LNCAP (cell line): ENCODE results near the gene BICC1.

Source experiments
- TF ChIP-seq, protein P1 (sequence below): fragments of 450-650 bp; IDR thresholded peaks from 2 replicates; pipeline ENCODE4 v1.5.1; 2017; ENCODE audit warnings: mild to moderate bottlenecking

BICC1 gene

DNA sequence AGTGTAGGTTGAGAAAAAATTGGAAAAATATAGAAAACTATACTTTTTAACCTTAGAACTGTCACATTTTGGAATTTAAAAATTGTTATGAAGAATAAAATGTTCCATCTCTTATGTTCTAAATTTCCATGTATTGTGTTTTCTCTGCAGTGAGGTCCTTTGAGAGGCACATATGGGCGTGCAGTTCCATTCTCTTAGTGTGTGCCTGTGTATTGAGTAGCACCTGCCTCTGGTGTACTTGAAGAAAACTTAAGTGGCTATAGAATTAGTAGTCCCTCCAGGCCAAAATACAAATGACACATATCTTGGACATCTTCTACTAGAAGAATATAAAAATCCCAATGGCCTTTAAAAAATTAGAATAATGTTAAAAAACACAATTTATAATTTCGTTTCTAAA, 149.2 kb downstream of the BICC1 start:
- TF ChIP-seq, protein P1, sequence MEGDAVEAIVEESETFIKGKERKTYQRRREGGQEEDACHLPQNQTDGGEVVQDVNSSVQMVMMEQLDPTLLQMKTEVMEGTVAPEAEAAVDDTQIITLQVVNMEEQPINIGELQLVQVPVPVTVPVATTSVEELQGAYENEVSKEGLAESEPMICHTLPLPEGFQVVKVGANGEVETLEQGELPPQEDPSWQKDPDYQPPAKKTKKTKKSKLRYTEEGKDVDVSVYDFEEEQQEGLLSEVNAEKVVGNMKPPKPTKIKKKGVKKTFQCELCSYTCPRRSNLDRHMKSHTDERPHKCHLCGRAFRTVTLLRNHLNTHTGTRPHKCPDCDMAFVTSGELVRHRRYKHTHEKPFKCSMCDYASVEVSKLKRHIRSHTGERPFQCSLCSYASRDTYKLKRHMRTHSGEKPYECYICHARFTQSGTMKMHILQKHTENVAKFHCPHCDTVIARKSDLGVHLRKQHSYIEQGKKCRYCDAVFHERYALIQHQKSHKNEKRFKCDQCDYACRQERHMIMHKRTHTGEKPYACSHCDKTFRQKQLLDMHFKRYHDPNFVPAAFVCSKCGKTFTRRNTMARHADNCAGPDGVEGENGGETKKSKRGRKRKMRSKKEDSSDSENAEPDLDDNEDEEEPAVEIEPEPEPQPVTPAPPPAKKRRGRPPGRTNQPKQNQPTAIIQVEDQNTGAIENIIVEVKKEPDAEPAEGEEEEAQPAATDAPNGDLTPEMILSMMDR: no peak

DNA sequence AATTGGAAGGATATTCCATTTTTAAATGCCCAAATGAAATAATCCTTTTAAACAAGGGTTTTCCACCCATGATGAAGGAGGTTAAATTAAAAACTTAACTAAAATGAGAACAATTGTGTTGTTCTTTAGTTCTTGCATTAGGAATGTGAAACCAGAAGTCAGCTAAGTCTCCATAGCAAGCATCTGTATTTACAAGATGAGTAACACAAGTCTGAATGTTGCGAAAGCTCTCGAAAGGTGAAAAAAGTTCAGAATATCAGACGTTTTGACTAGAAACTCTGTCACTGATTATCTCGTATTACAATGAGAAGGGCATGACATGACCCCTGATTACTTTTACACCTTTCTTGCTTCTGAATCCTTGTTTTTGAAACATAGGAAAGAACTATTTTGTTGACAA, 149.6 kb downstream of the BICC1 start:
- TF ChIP-seq, protein P1: no peak

DNA sequence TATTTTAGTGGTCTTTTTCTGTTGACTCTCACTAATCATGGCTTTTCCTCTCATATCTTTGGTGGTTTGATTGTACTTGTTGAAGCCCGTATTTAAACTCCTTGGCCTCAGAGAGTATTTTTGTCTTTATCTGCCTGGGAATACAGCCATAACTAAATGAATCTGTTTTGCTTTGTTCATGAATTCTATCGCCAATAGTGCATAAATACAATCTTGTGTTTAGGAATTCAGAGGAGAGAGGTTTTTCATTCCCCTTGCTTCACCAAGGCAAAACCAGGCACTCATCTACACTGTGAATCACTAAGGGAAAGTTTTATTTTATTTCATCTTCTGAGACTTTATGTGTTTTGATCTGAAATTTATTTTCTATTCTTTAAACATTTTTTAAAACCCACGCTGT, 152.7 kb downstream of the BICC1 start:
- TF ChIP-seq, protein P1: no peak

DNA sequence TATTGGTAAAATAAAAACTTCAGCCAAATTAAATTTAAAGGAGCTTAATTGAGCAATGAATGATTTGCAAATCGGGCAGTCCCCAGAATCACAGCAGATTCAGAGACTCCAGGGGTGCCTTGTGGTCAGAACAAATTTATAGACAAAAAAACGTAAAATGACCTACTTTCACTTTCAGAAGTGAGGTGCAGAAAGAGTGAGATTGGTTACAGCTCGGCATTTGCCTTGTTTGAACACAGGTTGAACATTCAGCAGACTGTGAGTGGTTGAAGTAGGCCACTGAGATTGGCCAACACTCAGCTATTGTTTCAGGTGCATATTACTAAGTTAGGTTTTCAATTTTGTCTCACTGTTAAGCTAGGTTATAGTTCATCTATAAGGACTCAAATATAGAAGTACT, 153.4 kb downstream of the BICC1 start:
- TF ChIP-seq, protein P1: no peak

DNA sequence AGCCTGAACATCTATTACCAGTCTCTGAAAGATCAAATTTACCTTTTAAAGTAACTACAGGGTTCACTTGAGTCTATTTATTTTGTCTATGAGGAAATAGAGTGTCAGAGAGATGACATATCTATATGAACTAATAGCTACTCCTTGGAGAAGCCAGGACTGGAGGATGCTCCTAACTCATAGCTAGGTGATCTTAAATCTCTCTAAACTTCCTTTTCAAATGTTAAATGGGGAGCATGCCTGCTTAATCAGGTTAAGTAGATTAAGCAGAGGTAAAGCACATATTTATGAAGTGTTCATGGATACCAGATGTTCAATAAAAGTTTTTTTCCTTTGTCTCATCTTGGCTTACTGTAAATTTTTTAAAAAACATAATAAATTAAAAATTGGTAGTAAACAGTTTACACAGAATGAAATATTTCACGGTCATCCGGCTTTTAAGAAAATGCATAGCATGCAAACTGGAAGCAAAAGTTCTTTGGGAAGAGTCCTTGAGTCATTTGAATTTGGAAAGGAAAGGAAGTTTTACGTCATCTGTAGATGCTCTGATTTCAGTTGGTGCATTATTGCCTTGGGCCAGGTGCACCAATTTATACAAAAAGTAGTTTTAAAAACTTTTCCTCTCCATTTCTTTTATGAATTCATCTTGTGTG, 155.1 kb downstream of the BICC1 start:
- TF ChIP-seq, protein P1: no peak

DNA sequence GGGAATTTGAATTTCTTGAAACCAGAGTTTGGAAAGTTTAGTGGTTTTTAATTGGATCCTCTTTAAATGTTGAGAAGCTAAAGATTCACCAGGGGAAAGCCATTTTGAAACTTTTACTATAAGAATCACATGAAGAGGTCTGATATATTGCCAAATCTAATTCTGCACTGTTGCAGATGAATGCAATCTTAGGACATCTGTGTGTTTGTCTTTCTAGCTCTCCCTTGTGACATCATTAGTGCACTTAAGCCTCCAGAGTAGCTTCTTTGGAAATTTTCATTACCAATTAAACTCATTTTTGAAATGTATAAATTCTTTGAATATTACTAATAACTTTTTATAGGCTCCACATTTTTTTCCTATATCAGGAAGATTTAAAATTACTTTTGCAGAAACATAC, 160.2 kb downstream of the BICC1 start:
- TF ChIP-seq, protein P1: no peak

DNA sequence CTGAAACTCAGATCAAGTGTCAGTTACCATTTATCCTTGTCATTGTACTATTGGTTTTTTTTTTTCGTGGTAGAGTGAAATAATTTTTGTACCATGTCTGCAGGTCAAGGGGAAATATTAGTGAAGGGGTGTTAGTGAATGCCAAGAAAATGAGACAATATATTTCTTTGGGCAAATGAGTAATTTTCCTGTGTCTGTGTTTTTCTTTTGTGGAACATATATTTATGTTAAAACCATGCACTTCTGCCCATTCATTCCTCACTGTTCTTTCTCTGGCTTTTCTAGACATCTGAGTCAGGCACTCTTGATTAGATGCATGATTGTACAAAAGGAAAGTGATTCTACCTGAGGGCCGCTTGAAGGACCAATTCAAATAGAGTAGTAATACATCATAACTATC, 161.6 kb downstream of the BICC1 start:
- TF ChIP-seq, protein P1: no peak

DNA sequence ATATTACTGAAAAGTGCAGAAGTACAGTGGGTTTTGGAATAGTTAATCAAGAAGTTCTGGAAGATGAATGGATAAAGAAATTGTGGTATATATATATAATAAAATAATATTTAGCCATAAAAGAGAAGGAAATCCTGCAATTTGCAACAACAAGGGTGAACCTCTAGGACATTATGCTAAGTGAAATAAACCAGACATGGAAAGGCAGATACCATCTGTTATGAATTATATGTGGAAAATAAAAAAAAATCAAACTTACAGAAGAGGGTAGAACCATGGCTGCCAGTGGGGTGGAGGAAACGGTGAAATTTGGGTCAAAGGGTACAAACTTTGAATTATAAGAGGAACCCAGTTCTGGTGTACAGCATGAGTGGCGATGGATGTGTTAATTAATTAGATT, 162.6 kb downstream of the BICC1 start:
- TF ChIP-seq, protein P1: no peak
